Eye (tissue), 1 donor: ENCODE data around the gene PNPLA5.
"Not testable (repeated sequence)": the region's sequence is repeated elsewhere in the genome, so short reads cannot be mapped to it uniquely, and the experiment has no call there.

Experiments used
- DNase-seq: peaks from one replicate; pipeline ENCODE4 v3.0.0-alpha.2; 2015

Gene PNPLA5

GRCh38 chr22:43880541-43880991, 11.2 kb downstream of the PNPLA5 start:
- no peak for DNase-seq

- DNase-seq = no peak
These were observed 11.8 kb downstream of the PNPLA5 start for GRCh38 chr22:43879901-43880540.

- no peak for DNase-seq
These were observed 12.8 kb downstream of the PNPLA5 start for GRCh38 chr22:43878831-43879550.

GRCh38 chr22:43878079-43878795, 13.6 kb downstream of the PNPLA5 start:
- DNase-seq = no peak

GRCh38 chr22:43876866-43877509, 14.8 kb downstream of the PNPLA5 start:
- DNase-seq = no peak

- DNase-seq = no peak
These were observed 22.0 kb downstream of the PNPLA5 start for GRCh38 chr22:43869799-43870198.

GRCh38 chr22:43869001-43869400, 22.8 kb downstream of the PNPLA5 start:
- not testable (repeated sequence) for DNase-seq

GRCh38 chr22:43867839-43868635, 23.8 kb downstream of the PNPLA5 start:
- DNase-seq = peak; percentile 92

- DNase-seq = no peak
These were observed 29.0 kb downstream of the PNPLA5 start for GRCh38 chr22:43862882-43863202.

- DNase-seq = peak; percentile 83
These were observed 29.5 kb downstream of the PNPLA5 start, which contains the start of gene SULT4A1 for GRCh38 chr22:43862074-43862881. Gene SULT4A1, minus strand, starts transcription at chr22:43862513. Its CDS starts 131 bp downstream, at chr22:43862382.

- peak; percentile 47 for DNase-seq
These were observed 30.3 kb downstream of the PNPLA5 start for GRCh38 chr22:43861529-43861928.

- no peak for DNase-seq
These were observed 31.0 kb downstream of the PNPLA5 start for GRCh38 chr22:43860831-43861230.

- no peak for DNase-seq
These were observed 31.7 kb downstream of the PNPLA5 start for GRCh38 chr22:43860126-43860525.

GRCh38 chr22:43859621-43860020, 32.2 kb downstream of the PNPLA5 start:
- DNase-seq = no peak

- DNase-seq = no peak
These were observed 32.6 kb downstream of the PNPLA5 start for GRCh38 chr22:43859176-43859575.

GRCh38 chr22:43858156-43858895, 33.5 kb downstream of the PNPLA5 start:
- DNase-seq = no peak

- DNase-seq = no peak
These were observed 34.4 kb downstream of the PNPLA5 start for GRCh38 chr22:43857367-43857766.

- no peak for DNase-seq
These were observed 36.4 kb downstream of the PNPLA5 start for GRCh38 chr22:43855431-43855830.

- no peak for DNase-seq
These were observed 37.0 kb downstream of the PNPLA5 start for GRCh38 chr22:43854786-43855271.

- no peak for DNase-seq
These were observed 37.6 kb downstream of the PNPLA5 start for GRCh38 chr22:43854121-43854785.
